Adrenal gland (tissue), 12 donors: ENCODE data around the gene SVIL. TPM values are rescaled to one million over a fixed set of nuclear protein-coding genes. Genes with fewer than 3 reads are reported as not detected.
A peak's percentile ranks its signal among the peaks of the same experiment; 100 is the strongest.
"Not testable (repeated sequence)": the region's sequence is repeated elsewhere in the genome, so short reads cannot be mapped to it uniquely, and the experiment has no call there.

Experiments
- DNase-seq, 7 donors: peaks; one replicate each; pipeline ENCODE4 v3.0.0-alpha.2; 2019 to 2020
- H3K27ac ChIP-seq, 5 donors: fragments of 200-600 bp; sonication (generic) in 4 of 5; 1 replicate in 3 of 5; 2 replicates in 2 of 5; pipeline versions ENCODE4 v1.5.1 to v1.8.0; 2016 to 2020; ENCODE audit warnings: mild to moderate bottlenecking in 1 of 5
- H3K27me3 ChIP-seq: fragments of 200-600 bp; 2 replicates; pipeline ENCODE4 v1.8.0; 2021
- H3K36me3 ChIP-seq, 2 donors: fragments of 200-600 bp; replicated peaks in 1 of 2; 1 replicate in 1 of 2; 2 replicates in 1 of 2; pipeline versions ENCODE4 v1.5.1 to v1.8.0; 2018 to 2022
- H3K4me1 ChIP-seq, 2 donors: fragments of 200-600 bp; replicated peaks in 1 of 2; 1 replicate in 1 of 2; 2 replicates in 1 of 2; pipeline versions ENCODE4 v1.5.1 to v1.8.0; 2018 to 2021
- H3K4me3 ChIP-seq, 4 donors: fragments of 200-600 bp; sonication (generic) in 3 of 4; one replicate each; pipeline ENCODE4 v1.5.1; 2016 to 2018
- H3K9me3 ChIP-seq, 3 donors: fragments of 200-600 bp; sonication (generic) in 1 of 3; replicated peaks in 1 of 3; 1 replicate in 2 of 3; 2 replicates in 1 of 3; pipeline versions ENCODE4 v1.5.1 to v1.8.0; 2016 to 2021
- CTCF ChIP-seq, 6 experiments: fragments of 450-650 bp in 4 of 6; fragments of 200-600 bp in 2 of 6; sonication (generic) in 1 of 6; IDR thresholded peaks; 1 replicate in 5 of 6; 2 replicates in 1 of 6; pipeline versions ENCODE4 v1.5.1 to v1.8.0; 2016 to 2021; ENCODE audit warnings: antibody characterized with exemption in 6 of 6, mild to moderate bottlenecking in 2 of 6, moderate library complexity in 1 of 6
- POLR2A ChIP-seq, 2 donors: fragments of 450-650 bp; IDR thresholded peaks; one replicate each; pipeline ENCODE4 v1.6.1; 2017; ENCODE audit warnings: antibody characterized with exemption in 2 of 2, mild to moderate bottlenecking in 2 of 2, moderate library complexity in 1 of 2
- WGBS, 4 donors: extraction: QIAGEN DNeasy Blood & Tissue Kit in 2 of 4; methylation state at CpG; one replicate each; pipeline versions ENCODE4 v1.1.5 to v1.1.7; 2013 to 2017; 5-methylcytosine and 5-hydroxymethylcytosine counted together
- intact Hi-C, 2 donors: fragments of 100-400 bp; cut with DNase I; formaldehyde crosslinking; loops; one replicate each; pipeline versions ENCODE4 v1.14.1 to v1.15.0; 2022 to 2023
- polyA plus RNA-seq, 3 donors: library from polyadenylated mRNA; stranded (reverse); fragments of 200-250 nt in 2 of 3; fragments of 350-450 nt in 1 of 3; fragmentation: Illumina TruSeq in 1 of 3; extraction: RNeasy Lipid Tissue Mini Kit (QIAGEN cat#74804) in 1 of 3; gene quantifications; one replicate each; pipeline ENCODE4 v1.2.3, GENCODE V29; 2013 to 2014
- total RNA-seq, 9 donors: library from RNA; depleted of rRNA in 4 of 9; stranded (reverse); fragments of >200 nt in 4 of 9; fragments of 120-200 nt in 1 of 9; fragmentation: NEBNext Ultra II Directional in 1 of 9; extraction: Animal tissue kit (Norgen Biotek cat#: 25700) in 1 of 9; gene quantifications; one replicate each; pipeline versions ENCODE4 v1.1.0 to v1.2.4, GENCODE V29; 2013 to 2023
- donor health status: healthy with polysubstance abuse.
- donor health status: Bipolar disorder and iron deficiency.
- donor health status: DM: yes; HTN: yes; CAD: no.
- donor health status: DM: no; HTN: no; CAD: no.
- donor health status: DM: no; HTN: no; CAD: no.
- donor health status: DM: yes; HTN: yes; CAD: no.

Gene SVIL
- total and polyA plus RNA-seq, 12 donors, result 6.7 to 73.1 (median 26.0) TPM

- no peak for TF ChIP-seq POLR2A (IDR thresholded peaks at IDR 0.05)
- no peak for TF ChIP-seq CTCF (IDR thresholded peaks at IDR 0.05)
- Histone ChIP-seq H3K4me1 (no peaks in the 10 kb centered on the region), H3K36me3 (peaks cover 0 to 34% of the 10 kb centered on the region in 2 donors), H3K9me3 (no peaks in the 10 kb centered on the region), H3K4me3 (no peak overlapping the region), H3K27ac (no peak overlapping the region), H3K27me3 (no peaks in the 10 kb centered on the region)
- peak in 1 of 7 donors; percentile 51 for DNase-seq
- WGBS, 4 donors, result 63 to 82% (median 74%) methylated on average over 9 of the region's 9 CpGs
- intact Hi-C loops, result loop anchor here (5.0 to 10.0 kb wide), 2 partner anchors 111 to 118 kb away; no protein-coding TSS in a partner anchor
Measured at GRCh38 chr10:29495366-29495765, 139.4 kb downstream of the SVIL start.

GRCh38 chr10:29493697-29494096 lies 141.1 kb downstream of the SVIL start:
- Histone ChIP-seq H3K27ac (no peak overlapping the region), H3K27me3 (no peaks in the 10 kb centered on the region), H3K4me1 (no peaks in the 10 kb centered on the region), H3K9me3 (no peaks in the 10 kb centered on the region), H3K36me3 (peaks cover 0 to 38% of the 10 kb centered on the region in 2 donors), H3K4me3 (no peak overlapping the region)
- WGBS, 4 donors, result 94 to 98% (median 96%) methylated on average over 6 of the region's 6 CpGs
- no peak for TF ChIP-seq CTCF (IDR thresholded peaks at IDR 0.05)
- no peak for TF ChIP-seq POLR2A (IDR thresholded peaks at IDR 0.05)
- intact Hi-C loops, result loop anchor here in 1 of 2 donors (10.0 kb wide), 1 partner anchor 109 kb away; no protein-coding TSS in a partner anchor
- DNase-seq, result peak in 1 of 7 donors; percentile 41

GRCh38 chr10:29492774-29493173 lies 142.0 kb downstream of the SVIL start:
- intact Hi-C loops, result loop anchor here in 1 of 2 donors (10.0 kb wide), 1 partner anchor 108 kb away; no protein-coding TSS in a partner anchor
- Histone ChIP-seq H3K27me3 (no peaks in the 10 kb centered on the region), H3K4me3 (no peak overlapping the region), H3K9me3 (no peaks in the 10 kb centered on the region), H3K4me1 (no peaks in the 10 kb centered on the region), H3K27ac (no peak overlapping the region), H3K36me3 (peaks cover 0 to 46% of the 10 kb centered on the region in 2 donors)
- DNase-seq, result no peak
- TF ChIP-seq POLR2A (IDR thresholded peaks at IDR 0.05) (no peak), CTCF (IDR thresholded peaks at IDR 0.05) (no peak)
- WGBS, 4 donors, result 89 to 96% (median 90%) methylated on average over 11 of the region's 11 CpGs

- no peak for DNase-seq
- Histone ChIP-seq H3K4me1 (no peaks in the 10 kb centered on the region), H3K9me3 (no peaks in the 10 kb centered on the region), H3K27ac (no peak overlapping the region), H3K4me3 (no peak overlapping the region), H3K27me3 (no peaks in the 10 kb centered on the region), H3K36me3 (peaks cover 0 to 46% of the 10 kb centered on the region in 2 donors)
- 85 to 94% (median 91%) methylated on average over 4 to 5 of the region's 5 CpGs for WGBS, 4 donors
- TF ChIP-seq POLR2A (IDR thresholded peaks at IDR 0.05) (no peak), CTCF (IDR thresholded peaks at IDR 0.05) (no peak)
- intact Hi-C loops, result loop anchor here in 1 of 2 donors (10.0 kb wide), 1 partner anchor 107 kb away; no protein-coding TSS in a partner anchor
Measured at GRCh38 chr10:29491918-29492317, 142.9 kb downstream of the SVIL start.

GRCh38 chr10:29490781-29491280 lies 143.9 kb downstream of the SVIL start:
- intact Hi-C loops, result loop anchor here in 1 of 2 donors (10.0 kb wide), 1 partner anchor 106 kb away; no protein-coding TSS in a partner anchor
- not testable (repeated sequence) for H3K4me3 ChIP-seq, H3K9me3 ChIP-seq, H3K4me1 ChIP-seq, H3K27ac ChIP-seq, H3K27me3 ChIP-seq
- 92 to 96% (median 95%) methylated on average over 16 of the region's 16 CpGs for WGBS, 4 donors
- DNase-seq, result peak in 1 of 7 donors; percentile 41
- peaks cover 0 to 48% of the 10 kb centered on the region in 2 donors for H3K36me3 ChIP-seq

GRCh38 chr10:29488471-29488870 lies 146.3 kb downstream of the SVIL start:
- 91 to 92% (median 92%) methylated on average over 14 of the region's 14 CpGs for WGBS, 4 donors
- H3K27me3 ChIP-seq, H3K4me1 ChIP-seq, H3K9me3 ChIP-seq, H3K4me3 ChIP-seq, intact Hi-C loops, H3K27ac ChIP-seq: not testable (repeated sequence)
- peak in 1 of 7 donors; percentile 49 for DNase-seq
- peaks cover 0 to 48% of the 10 kb centered on the region in 2 donors for H3K36me3 ChIP-seq
